COLO668 (cell line): ENCODE data around the gene LDLRAD4.

Source experiments
- DNase-seq: peaks from one replicate; lab custom pipeline; 2025; ENCODE audit not compliant: unreplicated experiment; lab: John Stamatoyannopoulos, UW

Gene LDLRAD4

GRCh38 chr18:13541621-13542519 is 323.3 kb downstream of the LDLRAD4 start:
- DNase-seq = no peak

- no peak for DNase-seq
These were observed 323.9 kb downstream of the LDLRAD4 start for GRCh38 chr18:13542520-13542847.

GRCh38 chr18:13543144-13543543 is 324.6 kb downstream of the LDLRAD4 start:
- DNase-seq = no peak

DNA sequence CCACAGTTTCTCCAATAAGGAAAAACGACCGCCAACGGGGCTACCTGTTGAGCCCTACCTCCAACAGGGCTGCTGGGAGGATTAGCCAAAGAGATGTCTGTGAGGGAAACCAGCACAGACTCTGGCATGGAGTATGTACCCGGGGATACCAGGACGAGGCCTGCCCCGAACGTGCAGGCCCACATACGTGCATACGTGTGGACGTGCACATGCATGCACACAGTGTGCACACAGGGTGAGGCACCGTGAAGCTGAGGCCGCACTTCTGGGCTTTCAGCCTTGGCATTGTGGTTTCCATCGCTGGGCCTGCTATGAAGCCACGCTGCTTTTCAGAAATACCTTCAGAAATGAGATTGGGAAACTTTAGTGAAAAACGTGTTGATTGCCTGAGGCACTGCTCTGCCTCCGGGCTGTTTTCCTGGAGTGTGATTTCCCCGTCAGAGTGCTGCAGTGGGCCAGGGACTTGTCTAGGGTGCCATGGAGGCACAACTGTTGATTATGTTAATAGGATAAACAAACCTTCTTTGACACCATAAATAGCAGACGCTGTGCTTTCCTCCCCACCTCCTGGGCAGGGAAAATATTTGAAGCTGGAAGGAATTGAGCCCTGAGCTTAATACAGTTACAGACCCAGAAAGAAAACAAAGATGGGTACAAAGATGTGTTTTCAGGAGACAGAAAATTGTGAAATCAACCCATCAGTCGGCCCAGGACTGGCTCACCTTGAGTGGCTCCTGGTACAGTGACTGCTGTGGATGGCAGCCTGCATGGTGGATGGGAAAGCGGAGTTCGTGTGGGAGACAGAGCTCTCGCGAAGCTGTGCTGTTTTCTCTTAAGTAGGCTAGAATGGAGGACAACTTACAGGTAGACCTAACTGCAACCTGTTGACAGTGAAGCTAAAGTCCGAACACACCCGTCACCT is 325.5 kb downstream of the LDLRAD4 start:
- no peak for DNase-seq

DNA sequence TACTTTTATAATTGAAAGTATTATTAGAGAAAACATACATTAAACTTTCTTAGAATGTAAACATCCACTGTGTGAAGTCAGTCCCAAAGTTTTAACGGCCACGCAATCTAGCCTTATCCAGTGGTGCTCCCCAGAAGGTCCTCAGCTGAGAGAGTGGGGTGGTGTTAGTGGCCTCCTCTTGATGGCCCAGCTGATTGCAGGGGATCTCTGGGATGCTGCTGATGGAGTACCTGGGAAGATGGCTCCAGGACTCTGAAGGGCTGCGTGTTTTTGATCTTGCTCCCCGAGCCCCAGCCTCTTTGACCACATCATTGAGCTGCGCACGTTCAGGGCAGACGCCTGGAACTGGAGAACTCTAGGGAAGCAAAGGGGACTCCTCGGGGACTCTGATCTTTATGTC is 326.4 kb downstream of the LDLRAD4 start:
- no peak for DNase-seq

DNA sequence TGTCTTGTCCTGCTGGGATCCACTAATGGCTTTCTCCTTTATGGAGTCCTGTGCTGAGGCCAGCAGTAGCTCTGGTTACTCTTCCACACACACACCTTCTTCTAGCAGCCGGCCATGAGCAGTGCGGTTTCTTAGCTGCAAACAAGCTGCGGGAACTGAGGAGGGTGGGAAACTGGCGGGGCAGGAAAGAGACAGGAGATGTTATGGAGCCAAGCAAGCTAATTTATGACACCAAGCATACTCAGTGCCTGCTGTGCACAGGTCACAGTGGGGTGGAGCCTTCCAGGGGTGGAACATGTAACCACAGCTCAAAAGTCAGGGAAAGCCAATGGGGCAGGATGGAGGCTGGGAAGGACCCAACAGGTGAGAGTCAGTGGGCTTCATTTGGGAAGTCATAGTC is 327.0 kb downstream of the LDLRAD4 start:
- no peak for DNase-seq

GRCh38 chr18:13545955-13546354 is 327.4 kb downstream of the LDLRAD4 start:
- DNase-seq = no peak

DNA sequence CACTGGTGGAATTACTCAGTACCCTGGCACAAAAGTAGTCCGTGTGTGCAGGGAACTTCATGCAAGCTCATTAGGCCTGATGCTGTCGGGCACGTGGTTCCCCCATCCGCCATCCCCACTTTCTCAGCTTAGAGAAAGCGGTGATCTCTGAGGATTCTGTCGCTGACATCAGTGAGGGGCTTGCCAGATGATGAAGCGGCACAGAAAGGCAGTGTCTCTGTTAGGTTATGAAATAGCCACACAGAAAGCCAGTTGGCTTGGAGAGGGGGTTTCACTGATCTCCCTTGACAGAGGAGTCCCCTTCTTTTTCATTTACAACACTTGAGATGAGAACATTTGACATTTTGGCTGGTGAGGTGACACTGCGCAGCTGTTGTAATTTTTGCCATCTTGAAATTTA is 328.1 kb downstream of the LDLRAD4 start:
- no peak for DNase-seq

GRCh38 chr18:13547347-13547746 is 328.8 kb downstream of the LDLRAD4 start:
- no peak for DNase-seq

- no peak for DNase-seq
These were observed 329.7 kb downstream of the LDLRAD4 start for GRCh38 chr18:13548106-13548819.

- no peak for DNase-seq
These were observed 330.7 kb downstream of the LDLRAD4 start for GRCh38 chr18:13548966-13549879.

DNA sequence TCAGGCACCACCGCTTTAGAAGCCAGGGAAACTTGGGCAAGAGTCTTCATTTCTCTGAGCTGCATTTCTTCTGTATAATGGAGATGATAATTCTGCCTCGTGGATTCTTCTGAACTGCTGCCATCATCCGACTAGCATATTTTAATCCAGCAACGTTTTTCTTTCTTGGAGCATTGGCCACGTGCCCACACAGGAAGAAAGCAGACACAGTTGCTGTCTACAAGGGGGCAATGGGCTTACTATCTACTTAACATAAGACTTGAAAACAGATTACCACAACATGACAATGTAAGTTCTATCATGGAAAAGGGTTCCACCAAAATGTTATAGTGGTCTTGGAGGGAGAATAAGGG is 331.3 kb downstream of the LDLRAD4 start:
- no peak for DNase-seq

DNA sequence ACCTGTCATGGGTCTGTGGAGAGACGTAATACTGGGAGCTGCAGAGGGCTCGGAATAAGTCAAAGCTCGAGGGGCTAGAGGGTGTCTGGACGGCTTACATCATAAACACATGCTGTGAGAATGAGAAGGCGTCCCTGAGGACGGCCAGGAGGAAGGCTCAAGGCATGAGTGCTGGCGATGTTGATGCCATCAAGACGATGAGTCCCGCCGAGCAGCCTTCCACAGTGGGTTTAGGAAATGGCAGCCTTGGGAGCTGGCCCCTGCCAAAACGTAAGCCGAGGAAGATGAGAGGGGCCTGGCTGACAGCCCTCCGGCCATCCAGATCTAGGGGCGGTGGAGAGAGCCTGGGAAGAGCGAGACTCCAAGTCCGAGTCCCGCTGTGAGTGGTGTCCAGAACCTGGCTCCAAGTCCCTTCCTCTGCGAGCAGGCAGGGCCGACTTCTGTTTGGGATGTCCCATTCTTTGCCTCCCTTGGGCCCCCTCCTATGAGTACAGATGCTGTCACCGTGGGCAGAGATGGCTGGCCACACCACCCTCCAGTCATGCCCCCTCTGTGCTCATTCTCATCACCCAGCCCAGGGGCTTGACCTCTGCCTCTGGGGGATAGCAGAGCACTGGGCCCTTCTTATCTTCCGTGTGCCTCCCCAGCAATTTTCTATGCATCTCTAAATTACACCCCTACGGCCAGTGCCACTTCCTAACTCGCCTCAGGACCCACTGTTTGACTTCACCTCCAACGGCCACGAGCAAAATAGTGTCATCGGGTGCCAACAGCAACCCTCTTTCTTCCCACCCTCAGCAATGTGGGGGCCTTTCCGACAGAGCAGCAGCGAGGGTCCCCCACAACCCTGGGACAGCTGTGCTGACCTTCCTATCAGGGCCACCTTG is 332.1 kb downstream of the LDLRAD4 start:
- no peak for DNase-seq

- DNase-seq = no peak
These were observed 332.7 kb downstream of the LDLRAD4 start for GRCh38 chr18:13551305-13551603.

DNA sequence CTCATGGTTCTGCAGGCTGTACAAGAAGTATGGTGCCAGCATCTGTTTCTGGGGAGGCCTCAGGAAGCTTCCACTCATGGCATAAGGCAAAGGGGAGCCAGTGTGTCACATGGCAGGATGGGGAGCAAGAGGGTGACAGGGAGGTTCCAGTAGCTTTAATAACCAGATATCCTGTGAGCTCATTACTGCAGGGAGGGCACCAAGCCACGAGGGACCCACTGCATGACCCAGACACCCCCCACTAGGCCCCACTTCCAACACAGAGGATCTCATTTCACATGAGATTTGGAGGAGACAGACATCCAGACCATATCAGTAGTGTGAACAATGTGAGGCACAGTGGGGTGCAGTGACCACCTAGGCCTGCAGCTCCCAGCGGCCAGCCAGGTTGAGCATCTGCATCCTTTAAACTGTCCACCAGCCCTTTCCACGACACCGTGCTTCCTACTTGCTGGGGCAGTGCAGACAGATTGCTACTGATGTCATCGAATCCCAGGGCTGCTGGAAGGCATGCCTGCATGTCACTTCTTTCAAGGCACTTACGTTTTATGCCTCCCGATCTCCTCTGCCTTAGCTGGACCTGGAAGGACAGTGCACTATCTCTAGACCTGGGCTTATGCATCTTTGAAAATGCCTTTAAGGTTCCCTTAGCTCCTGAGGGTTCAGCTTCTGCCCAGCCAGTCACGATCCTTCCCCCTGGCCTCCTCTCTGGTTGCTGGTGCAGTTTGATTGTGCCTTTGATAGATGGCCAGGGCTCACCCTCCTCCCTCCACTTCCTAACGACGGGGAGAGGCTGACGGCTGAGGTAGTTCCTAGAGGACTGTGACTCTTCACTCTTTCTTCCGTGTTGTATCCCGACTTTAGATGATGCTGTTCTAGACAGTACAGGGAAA is 333.5 kb downstream of the LDLRAD4 start:
- no peak for DNase-seq

DNA sequence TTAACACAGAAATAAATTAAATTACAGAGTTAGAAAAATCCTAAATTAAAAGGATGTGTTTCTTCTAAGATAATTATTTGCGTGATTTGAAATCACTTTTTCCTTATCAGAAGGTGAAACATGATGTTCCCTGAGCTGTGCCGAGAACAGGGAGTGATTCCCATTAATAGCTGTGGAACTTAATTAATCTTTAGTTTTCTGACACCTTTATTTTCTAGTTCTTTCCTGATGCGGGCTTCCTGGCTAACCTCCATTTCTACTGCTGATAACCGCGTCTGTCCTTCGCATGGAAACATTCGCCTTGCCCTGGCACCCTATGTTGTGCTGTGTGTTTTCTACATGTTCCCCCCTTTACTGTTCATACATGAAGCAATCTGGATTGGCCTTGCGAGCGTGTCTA is 334.9 kb downstream of the LDLRAD4 start:
- no peak for DNase-seq

DNA sequence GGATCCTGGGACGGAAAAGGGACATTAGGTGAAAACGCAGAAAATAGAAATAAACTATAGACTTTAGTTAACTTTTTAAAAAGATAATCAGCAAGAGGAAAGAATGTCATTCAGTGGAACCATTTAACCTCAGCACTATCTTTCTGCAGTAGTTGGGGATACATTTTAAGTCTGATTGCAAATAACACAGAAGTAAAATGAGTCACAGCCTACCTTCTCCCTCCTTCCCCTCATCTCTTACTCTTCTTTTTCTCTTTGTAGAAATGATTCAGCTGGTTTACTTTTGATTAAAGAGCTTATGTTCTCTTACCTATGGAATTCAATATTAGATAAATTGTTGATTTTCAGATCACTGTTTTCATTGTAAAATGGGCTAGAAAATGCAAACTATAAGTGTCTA is 336.6 kb downstream of the LDLRAD4 start:
- DNase-seq = no peak

DNA sequence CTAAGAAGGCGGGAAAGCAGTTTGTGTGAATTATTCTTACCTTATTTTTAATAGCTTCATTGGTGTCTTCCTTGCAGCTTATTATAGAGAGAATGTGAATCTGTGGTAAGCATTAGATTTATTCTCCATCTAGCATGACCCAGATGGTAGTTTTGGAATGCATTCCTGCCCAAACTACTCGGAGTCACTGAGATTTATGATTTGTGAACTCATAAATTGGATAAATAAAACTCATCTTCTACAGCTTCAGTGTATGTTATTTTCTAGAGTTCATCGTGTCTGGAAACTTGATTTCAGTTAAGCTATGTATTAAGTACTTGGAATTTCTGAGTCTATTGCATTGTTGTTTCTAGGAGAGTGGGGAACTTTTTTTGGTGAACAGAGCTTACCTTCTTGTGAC is 337.3 kb downstream of the LDLRAD4 start:
- DNase-seq = no peak

DNA sequence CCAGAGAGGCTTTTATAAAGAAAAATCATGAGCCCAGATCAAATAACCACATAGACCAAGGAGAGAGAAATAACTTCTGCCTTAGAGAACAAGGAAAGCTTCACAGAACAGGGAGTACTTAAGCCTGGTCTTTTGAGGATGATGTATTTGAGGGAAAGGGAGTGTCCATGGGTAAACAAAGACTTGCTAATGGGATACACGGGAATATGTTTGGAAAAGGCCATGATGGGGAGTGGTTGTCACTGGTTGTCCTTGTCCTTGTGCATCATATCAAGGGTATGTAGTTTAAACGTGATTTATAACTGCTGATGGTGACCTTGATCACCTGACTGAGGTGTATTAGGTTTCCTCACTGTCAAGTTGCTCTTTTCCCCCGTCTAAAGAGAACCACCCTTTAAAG is 337.9 kb downstream of the LDLRAD4 start:
- no peak for DNase-seq
